Activated effector memory CD4-positive, alpha-beta T cell treated with Interleukin-2 at 50 U/mL for 16 hours (primary cell): ENCODE results near the gene ABCA13.

Experiments
- DNase-seq: peaks from one replicate; pipeline ENCODE4 v3.0.0-alpha.2; 2020

Gene ABCA13

DNA sequence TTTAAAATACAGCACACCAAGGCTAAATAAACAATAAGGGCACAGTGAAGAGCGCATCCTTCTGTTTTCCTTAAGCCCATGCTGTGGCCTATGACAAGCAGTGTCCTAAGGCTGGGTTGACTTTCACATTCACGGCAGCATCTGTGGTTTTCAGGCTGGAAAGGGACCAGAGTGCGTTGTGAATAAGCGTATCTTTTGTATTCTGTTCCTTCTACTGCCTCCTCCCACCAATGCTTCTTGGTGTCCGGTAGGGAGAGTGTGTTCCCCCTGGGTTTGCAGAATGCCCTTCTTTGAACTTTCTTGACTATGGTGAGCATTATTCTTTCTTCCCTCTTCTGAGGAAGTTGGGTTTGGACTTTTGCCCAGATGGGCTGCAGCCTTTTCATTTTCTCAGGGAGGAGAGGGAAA lies 73.6 kb downstream of the ABCA13 start:
- DNase-seq = no peak

DNA sequence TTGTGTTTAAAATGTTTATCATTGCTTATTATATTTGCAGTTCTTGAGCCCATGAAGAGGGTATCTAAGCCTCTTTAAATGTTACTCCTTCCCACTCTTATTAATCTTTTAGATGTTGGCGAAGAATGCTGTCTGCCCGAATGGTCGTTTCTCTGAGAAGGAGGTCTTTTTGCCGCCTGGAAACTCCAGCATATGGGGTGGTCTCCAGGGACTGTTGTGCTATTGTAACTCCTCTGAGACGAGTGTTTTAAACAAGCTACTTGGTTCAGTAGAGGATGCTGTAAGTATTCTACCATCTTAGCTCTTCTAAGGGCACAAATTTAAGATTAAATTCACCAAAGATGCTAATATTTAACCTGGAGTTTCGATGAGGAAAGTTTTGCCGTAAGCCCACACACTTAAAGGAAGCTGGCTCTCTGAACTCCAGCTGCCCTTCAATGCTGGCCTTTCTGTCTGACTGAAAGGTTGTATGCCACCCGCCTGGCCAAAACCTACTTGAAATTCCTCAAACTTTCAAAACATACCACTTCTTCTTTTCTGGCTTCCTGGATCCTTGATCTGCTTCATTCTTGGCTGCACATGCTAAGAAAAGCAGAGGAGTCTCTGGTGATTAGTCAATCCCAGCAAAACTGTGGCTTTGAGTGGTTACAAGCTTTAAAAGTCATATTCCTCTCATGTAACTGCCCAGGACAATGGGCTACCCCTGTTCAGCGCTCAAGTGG lies 74.7 kb downstream of the ABCA13 start:
- no peak for DNase-seq

DNA sequence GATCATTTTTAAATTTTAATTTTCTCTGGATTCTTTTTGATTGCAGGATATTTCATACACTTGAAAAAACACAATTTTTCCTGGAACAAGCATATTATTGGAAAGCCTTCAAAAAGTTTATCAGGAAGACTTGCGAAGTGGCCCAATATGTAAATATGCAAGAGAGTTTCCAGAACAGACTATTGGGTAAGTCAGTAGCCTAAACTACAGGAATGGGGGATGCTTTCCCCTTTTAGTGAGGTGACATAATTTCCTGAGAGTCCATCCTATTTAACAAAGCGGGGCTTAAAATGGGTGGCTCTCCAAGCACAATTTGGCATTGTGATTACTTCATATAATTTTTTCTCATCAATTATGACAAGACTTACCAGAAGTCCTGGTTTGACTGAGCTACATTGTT lies 77.9 kb downstream of the ABCA13 start:
- DNase-seq = no peak

DNA sequence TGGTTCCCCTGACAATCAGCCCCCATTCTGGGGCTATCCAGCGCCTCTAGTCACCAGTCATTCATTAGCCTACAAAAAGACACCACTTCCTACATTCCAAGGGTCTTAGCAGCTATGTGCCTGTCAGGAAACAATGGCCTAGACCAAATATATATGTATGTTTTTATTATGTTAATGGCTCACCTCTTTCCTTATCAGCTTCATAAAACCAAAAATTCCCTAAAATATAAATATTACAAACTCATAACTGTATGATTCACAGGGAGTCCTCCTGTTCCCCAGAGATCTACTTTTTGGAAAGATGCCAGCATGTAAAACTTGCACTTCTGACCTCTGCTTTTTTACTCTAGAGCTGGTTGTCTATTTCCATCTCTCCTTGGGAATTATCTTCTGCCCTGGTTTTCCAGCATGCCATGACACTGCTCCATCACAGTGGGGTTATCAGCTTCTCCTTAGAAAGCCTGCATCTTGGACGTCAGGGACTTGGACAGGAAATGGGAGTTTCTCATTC lies 79.2 kb downstream of the ABCA13 start:
- DNase-seq = no peak

DNA sequence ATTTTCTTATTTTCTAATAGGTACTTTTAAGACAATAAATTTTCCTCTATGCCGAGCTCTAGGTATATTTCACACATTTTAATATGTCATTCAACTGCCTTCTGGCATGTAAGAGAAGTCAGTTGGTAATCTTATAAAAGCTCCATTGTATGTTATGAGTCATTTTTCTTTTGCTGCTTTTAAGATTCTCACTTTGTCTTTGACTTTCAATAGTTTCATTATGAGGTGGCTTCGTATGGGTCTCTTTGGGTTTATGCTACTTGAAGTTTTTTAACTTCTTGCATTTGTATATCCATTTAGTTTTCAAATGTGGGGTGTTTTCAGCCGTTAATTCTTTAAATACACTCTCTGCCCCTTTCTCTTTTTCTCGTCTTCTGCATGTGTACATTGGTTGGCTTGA lies 80.5 kb downstream of the ABCA13 start:
- DNase-seq = no peak

DNA sequence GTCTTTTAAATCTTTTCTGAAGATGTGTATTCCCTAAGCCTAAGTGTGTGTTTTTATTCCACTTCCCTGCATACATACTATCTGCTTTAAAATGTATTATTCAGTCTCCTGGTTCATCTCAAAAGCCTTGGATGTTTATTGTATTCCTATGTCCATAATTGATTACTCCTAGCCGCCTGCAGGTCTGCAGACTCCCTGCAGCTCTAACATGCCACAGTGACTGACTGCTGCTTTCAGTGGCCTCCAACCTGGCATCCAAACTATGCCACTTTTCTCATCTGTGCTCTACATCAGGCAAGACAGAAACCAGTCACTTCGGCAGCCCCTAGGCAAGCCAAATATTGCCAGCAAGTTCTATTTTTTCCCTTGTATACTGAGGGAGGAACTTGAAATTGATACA lies 81.7 kb downstream of the ABCA13 start:
- no peak for DNase-seq

DNA sequence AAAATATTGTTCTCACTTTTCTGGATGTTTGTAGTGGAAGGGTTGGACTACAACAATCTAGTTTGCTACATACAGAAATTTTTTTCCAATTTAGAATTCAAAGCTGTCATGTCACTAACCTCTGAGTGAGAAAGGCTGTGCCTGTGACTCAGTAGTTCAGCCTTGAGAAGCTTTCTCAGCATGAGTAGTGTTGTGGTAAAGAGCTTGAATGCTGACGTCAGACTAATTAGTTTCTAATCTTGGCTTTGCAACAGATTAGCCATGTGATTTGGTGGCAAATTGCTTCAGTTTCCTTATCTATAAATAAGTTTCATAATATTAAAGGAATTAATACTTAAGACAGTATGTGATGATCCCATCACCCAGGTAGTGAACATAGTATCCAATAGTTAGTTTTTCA lies 83.8 kb downstream of the ABCA13 start:
- no peak for DNase-seq

DNA sequence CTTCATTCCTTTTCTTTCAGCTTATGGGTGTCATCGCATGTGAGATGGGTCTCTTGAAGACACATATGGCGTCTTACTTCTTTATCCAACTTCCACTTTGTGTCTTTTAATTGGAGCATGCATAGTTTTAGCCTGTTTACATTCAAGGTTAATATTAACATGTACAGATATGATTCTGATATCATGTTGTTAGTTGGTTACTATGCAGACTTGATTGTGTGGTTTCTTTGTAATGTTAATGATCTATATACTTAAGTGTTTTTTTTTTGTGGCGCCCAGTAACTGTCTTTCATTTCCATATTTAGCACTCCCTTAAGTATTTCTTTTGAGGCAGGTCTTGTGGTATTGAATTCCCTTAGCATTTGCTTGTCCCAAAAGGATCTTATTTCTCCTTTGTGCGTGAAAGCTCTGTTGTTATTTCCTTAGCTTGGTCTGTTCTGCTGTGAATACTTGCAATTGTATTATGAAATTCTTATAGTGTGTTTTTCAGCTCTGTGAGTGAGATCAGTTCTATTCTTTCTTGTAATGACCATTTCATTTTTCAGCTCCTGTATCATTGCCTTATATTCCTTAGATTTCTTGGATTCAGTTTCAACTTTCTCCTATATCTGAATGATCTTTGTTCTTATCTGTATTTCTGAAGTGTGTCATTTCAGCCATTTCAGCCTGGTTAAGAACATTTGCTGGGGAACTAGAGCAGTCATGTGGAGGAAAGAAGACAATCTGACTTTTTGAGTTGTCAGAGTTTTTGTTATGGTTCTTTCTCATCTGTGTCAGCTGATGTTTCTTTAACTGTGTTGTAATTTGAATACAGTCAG lies 88.4 kb downstream of the ABCA13 start:
- DNase-seq = no peak

DNA sequence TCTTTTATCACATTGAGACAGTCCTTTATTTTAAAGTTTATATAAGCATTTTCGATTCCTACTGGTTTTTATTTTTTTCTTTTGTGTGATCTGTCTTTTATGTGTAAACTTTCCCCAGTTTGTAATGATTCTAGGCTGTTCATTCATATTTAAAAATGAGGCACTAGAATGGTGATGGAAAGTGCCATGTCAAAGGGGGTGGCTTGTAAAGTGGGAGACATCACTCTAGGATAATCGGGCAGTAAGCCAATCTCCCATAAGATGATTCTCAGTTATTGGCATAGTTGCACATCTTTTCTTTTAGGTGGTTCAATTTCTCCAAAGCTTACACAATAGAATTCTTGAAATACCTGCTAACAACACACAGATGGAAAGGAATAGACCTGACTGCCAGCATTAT lies 90.4 kb downstream of the ABCA13 start:
- no peak for DNase-seq

DNA sequence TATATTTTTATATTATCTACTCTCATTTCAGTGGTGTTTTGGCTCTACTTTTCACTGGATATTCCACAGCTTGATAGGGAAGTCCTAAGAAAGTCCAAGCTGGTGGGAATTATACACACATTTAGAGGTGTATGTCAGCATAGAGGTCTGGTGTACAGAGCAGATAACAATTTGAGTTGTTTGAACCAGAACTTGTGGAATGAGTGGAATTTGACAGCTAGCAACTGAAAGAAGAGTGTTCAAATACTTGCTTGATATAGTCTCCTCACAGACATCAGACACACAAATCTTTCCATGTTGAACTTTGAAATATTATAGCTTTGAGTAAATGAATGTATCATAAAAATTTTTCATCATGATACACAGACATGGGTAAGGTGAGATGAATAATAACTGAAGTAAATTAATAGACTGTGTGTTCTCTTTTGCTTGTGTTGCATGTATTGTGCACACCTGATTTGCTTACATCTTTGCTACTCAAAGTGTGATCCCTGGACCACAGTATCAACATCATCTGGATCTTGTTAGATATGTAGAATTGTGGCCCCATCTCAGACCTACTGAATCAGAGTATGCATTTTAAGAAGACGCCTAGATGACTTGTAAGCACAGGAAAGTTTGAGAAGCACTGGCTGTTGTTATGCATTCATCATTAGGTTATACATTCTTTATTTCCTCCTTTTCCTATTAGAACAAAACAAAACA lies 91.5 kb downstream of the ABCA13 start:
- DNase-seq = no peak

DNA sequence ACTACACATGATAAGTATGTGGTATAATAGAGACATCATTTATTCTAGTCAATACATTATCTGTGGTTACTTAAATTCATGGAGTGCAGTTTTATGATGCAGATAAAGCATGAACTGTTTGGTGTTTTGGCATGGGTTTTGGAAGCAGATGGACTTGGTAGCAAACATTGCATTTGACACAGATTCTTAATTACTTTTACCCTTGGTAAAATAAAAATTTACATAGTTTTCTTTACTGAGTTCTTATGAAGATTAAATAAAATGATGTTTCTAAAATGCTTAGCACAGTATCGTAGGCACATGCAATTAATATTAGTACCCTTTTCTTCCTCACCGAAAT lies 92.0 kb downstream of the ABCA13 start:
- no peak for DNase-seq

DNA sequence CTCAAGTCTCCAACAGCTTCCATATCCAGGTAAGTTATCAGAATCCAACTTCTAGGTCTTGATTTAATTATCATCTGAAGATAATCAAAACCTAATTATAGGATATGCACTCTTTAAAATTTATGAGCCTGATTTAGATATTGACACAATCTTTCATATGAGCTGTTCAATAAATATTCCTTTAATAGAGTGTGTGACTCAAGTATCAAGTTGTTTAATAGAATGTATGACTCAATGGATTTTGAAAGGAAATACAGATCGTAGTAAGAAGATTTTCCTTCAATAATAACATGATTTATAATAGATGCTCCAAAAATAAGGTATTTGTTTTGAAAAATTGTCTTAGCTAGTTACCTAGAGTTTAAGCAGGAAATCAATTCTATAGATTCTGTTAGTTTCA lies 97.8 kb downstream of the ABCA13 start:
- no peak for DNase-seq

DNA sequence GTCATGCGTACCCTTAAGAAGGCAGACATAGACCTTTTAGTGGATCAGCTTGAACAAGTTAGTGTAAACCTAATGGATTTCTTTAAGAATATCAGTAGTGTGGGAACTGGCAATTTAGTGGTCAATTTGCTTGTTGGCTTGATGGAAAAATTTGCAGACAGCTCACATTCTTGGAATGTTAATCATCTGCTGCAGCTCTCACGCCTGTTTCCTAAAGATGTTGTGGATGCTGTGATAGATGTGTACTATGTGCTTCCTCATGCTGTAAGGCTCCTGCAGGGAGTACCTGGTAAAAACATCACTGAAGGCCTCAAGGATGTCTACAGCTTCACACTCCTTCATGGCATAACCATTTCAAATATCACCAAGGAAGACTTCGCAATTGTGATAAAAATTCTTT lies 103.4 kb downstream of the ABCA13 start:
- DNase-seq = no peak

DNA sequence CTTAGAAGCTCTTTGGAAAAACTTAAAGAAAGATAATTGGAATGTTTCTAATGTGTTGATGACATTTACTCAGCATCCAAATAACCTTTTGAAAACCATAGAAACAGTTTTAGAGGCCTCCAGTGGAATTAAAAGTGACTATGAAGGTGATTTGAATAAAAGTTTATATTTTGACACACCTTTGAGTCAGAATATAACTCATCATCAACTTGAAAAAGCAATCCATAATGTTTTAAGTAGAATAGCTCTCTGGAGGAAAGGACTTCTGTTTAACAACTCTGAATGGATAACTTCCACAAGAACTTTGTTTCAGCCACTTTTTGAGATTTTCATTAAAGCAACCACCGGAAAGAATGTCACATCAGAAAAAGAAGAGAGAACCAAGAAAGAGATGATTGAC lies 108.2 kb downstream of the ABCA13 start:
- DNase-seq = no peak

DNA sequence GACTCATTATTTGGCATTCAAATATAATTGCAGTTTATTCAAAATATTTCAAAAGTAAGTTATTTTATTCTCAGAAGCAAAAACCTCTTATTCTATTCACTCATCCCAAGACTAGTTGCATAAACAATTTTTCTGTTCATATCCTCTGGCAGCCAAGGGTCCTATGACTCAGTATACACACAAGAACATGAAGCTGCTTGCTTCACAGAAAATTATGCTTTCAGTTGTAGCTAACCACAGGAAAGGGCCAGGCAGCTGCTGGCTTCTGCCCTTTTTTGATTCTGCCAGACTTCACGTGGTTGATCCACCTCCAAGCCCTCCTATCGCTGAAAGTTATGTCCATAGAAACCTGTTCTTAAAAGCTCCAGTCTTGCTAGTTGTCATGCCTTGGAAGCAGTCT lies 108.8 kb downstream of the ABCA13 start:
- DNase-seq = no peak

DNA sequence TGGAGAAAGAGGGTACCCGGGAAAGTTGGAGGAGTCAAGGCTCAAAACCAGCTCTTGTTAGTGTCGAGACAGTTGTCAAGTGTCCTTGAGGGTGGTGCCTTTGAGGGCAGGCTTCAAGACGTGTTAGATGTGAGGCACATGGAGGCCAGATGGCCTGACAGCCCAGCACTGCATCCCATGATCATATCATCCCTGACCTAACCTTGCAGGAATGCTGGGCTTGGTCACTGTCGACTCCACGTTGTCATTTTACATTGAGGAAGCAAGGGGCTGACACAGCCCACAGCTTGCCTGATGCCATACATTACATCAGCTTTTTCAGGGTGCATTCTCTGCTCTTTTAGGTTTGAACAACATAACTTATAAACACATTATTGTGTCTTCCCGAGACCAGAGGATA lies 114.1 kb downstream of the ABCA13 start:
- no peak for DNase-seq

DNA sequence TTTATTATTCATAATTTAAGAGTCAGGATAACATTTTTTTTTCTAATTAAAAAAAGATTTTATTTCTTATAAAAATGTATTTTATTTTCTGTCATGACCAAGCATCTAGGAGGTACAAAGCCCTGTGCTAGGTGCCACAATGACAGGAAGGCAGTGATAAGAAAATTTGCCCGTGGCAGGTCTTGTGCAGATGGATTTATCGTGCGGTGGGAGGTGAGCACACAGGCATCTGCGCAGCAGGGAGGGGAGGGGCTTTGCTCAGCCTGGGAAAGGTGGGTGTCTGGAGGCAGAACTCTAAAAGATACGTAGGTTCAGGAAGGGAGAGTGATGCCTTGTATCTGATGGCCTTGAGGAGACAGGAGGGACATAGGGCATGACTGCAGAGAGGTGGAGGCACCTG lies 115.6 kb downstream of the ABCA13 start:
- DNase-seq = no peak

DNA sequence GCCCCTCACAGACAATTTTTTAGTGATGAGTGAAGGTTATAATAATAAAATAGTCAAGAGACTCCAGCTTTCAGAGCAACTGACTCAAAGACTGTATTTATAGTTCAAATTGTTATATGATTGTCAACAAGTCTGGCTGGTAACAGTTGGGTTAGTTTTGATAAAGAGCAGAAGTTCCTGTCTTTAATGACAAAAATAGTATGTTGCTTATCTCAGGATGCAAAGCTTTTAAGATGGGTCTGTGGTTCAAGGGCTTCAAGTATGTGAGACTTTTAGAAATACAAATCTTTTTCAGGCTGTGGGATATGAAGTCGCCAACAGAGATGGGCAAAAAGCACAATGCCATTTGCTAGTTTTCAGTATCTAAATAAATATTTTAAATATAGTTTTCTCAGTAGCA lies 118.4 kb downstream of the ABCA13 start:
- DNase-seq = no peak

DNA sequence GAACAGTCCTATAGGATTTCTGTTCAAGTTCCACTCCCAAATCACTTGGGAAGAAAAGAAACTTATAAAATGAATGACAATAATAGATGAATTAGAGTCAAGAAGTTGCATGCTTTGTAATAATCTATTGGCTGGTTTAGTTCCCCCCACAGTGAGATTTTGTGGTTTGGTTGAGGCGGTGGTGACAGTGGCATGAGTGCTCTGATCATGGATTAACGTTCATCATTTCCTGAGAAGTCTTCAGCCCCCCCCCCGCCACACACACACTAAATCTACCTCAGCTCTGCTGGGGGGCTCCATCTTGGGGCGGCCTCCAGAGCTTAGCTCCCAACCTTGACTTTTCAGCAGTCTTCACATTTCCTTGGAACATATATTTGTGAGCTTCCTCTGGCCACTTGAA lies 121.7 kb downstream of the ABCA13 start:
- DNase-seq = no peak

DNA sequence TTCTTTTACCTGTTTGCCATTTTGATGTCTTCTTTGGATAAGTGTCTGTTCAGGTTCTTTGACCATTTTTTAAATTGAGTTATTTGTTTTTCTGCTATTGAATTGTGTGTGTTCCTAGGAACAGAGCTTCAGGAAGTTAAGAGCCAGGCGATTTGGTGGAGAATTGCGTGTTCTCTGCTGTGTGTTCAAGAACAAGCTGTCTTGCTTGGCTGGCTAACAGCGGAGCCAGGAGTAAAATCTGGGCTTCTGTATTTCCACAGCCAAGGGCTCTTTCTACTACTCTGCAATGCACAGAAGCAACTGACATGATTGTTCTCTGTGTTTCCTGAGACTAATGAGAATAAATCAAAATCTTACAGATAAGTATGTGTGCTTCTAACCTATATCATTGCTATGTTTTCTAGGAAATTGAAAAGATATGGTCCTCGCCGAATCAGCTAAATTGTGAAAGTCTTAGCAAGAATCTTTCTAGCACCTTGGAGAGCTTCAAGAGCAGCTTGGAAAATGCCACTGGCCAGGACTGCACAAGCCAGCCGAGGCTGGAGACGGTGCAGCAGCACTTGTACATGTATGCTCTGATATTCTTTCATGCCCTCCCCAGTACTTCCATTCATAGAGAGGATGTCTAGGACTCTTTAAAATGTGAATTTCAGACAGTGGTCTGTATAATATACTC lies 124.2 kb downstream of the ABCA13 start:
- no peak for DNase-seq

DNA sequence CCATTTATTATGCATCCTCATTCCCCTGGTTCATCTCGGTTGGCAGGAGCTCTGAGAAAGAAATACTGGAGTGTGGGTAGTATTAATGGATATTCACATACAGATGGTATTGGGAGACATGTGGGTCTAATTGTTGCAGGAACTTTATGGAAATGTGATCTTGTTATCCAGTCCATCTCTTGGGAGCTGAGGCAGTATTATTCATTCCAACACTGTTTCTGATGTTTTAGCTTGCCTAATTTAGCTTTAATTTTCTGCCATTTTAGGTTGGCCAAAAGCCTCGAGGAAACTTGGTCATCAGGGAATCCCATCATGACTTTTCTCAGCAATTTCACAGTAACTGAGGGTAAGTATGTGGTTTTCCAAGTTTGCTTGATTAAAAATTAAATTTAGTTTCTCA lies 125.7 kb downstream of the ABCA13 start:
- no peak for DNase-seq

DNA sequence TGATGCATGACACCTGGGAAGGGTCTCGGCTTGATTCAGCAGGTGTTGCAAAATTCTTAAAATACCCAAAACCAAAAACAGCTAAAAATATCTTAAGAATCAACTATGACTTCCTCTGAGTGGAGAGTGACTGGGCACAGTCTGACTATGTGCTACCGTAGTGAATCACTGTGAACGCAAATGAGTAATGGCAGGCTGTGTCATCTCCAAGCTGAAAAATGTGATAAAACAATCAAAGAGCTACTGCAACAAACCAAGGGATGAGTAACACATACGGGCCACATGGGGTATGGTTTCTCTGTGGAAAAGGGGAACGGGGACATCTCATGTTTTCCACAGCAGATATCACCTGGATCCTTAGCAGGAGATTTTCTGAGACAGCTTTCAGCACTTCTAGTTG lies 127.5 kb downstream of the ABCA13 start:
- no peak for DNase-seq

DNA sequence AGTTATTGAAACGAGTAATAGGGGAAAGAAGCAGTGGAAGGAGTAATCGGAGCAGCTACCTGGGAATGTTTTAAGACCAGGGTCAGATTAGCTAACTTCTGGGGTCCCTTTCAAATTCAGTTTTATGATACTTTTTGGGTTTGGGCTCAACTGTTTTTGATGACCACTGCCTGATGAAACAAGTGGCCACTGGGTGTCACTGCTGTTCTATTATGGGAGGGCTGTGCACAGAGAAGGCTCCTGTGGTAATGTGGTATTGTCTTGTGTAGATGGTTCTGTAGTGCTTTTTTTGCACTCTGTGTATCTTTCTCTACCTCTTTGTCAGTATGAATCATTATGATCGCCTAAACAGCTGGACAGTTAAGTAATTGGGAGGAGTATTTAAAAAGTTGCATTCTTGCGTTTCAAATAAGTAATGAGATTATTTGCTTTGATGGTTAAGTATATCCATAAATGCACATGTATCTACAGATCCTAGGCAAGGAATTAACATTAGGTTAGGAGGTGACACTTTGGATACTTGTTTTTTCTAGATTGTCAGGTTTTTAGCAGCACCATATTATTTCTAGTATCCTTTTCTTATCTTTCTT lies 128.4 kb downstream of the ABCA13 start:
- no peak for DNase-seq
